ENCODE data around the gene KRT34.
"Not testable (repeated sequence)": the region's sequence is repeated elsewhere in the genome, so short reads cannot be mapped to it uniquely, and the experiment has no call there.

The KRT34 gene

GRCh38 chr17:41393826-41394225 is 11.7 kb upstream of the KRT34 start:
- H3K36me3 Mint-ChIP-seq, result no peaks in the 10 kb centered on the region
- no peak overlapping the region for H3K27ac Mint-ChIP-seq
- no peaks in the 10 kb centered on the region for H3K9me3 Mint-ChIP-seq
- no peak for DNase-seq (ENCODE audit: low spot score in 2 of 2)
- H3K4me1 Mint-ChIP-seq, result no peaks in the 10 kb centered on the region
- no peak overlapping the region for H3K4me3 Mint-ChIP-seq
- ATAC-seq, result no peak

- no peaks in the 10 kb centered on the region for H3K9me3 Mint-ChIP-seq
- no peak overlapping the region for H3K4me3 Mint-ChIP-seq
- no peak overlapping the region for H3K27ac Mint-ChIP-seq
- ATAC-seq (no peak), DNase-seq (ENCODE audit: low spot score in 2 of 2) (no peak)
- no peaks in the 10 kb centered on the region for H3K36me3 Mint-ChIP-seq
- H3K4me1 Mint-ChIP-seq, result no peaks in the 10 kb centered on the region
Measured at GRCh38 chr17:41393294-41393693, 11.2 kb upstream of the KRT34 start.

- Mint-ChIP-seq H3K27ac (no peak overlapping the region), H3K36me3 (no peaks in the 10 kb centered on the region), H3K4me3 (no peak overlapping the region), H3K9me3 (no peaks in the 10 kb centered on the region), H3K4me1 (no peaks in the 10 kb centered on the region)
- ATAC-seq (no peak), DNase-seq (ENCODE audit: low spot score in 2 of 2) (no peak)
Measured at GRCh38 chr17:41392278-41392677, 10.2 kb upstream of the KRT34 start.

GRCh38 chr17:41391535-41391934 is 9.4 kb upstream of the KRT34 start:
- Mint-ChIP-seq H3K27ac (no peak overlapping the region), H3K36me3 (no peaks in the 10 kb centered on the region), H3K4me3 (no peak overlapping the region), H3K9me3 (peaks cover 2% of the 10 kb centered on the region), H3K4me1 (no peaks in the 10 kb centered on the region)
- DNase-seq (ENCODE audit: low spot score in 2 of 2) (no peak), ATAC-seq (no peak)

- ATAC-seq (no peak), DNase-seq (ENCODE audit: low spot score in 2 of 2) (no peak)
- H3K36me3 Mint-ChIP-seq, result no peaks in the 10 kb centered on the region
- H3K9me3 Mint-ChIP-seq, result peaks cover 6% of the 10 kb centered on the region
- no peak overlapping the region for H3K27ac Mint-ChIP-seq
- no peaks in the 10 kb centered on the region for H3K4me1 Mint-ChIP-seq
- H3K4me3 Mint-ChIP-seq, result no peak overlapping the region
Measured at GRCh38 chr17:41390411-41390938, 8.4 kb upstream of the KRT34 start.

- H3K36me3 Mint-ChIP-seq, result no peaks in the 10 kb centered on the region
- H3K27ac Mint-ChIP-seq, result no peak overlapping the region
- ATAC-seq, result no peak
- DNase-seq (ENCODE audit: low spot score in 2 of 2), result no peak
- no peaks in the 10 kb centered on the region for H3K4me1 Mint-ChIP-seq
- H3K9me3 Mint-ChIP-seq, result peaks cover 6% of the 10 kb centered on the region
- H3K4me3 Mint-ChIP-seq, result no peak overlapping the region
Measured at GRCh38 chr17:41387670-41388069, 5.6 kb upstream of the KRT34 start.

- H3K4me3 Mint-ChIP-seq, result no peak overlapping the region
- H3K4me1 Mint-ChIP-seq, result no peaks in the 10 kb centered on the region
- DNase-seq (ENCODE audit: low spot score in 2 of 2) (no peak), ATAC-seq (no peak)
- no peak overlapping the region for H3K27ac Mint-ChIP-seq
- H3K36me3 Mint-ChIP-seq, result no peaks in the 10 kb centered on the region
- H3K9me3 Mint-ChIP-seq, result peaks cover 6% of the 10 kb centered on the region
Measured at GRCh38 chr17:41386227-41386626, 4.1 kb upstream of the KRT34 start.

GRCh38 chr17:41383690-41384089 is 1.6 kb upstream of the KRT34 start:
- no peak overlapping the region for H3K4me3 Mint-ChIP-seq
- H3K27ac Mint-ChIP-seq, result no peak overlapping the region
- no peaks in the 10 kb centered on the region for H3K36me3 Mint-ChIP-seq
- ATAC-seq (no peak), DNase-seq (ENCODE audit: low spot score in 2 of 2) (no peak)
- H3K9me3 Mint-ChIP-seq, result peaks cover 6% of the 10 kb centered on the region
- H3K4me1 Mint-ChIP-seq, result no peaks in the 10 kb centered on the region

- H3K36me3 Mint-ChIP-seq, result no peaks in the 10 kb centered on the region
- DNase-seq (ENCODE audit: low spot score in 2 of 2) (no peak), ATAC-seq (no peak)
- H3K4me1 Mint-ChIP-seq, result no peaks in the 10 kb centered on the region
- no peak overlapping the region for H3K27ac Mint-ChIP-seq
- no peak overlapping the region for H3K4me3 Mint-ChIP-seq
- H3K9me3 Mint-ChIP-seq, result peaks cover 6% of the 10 kb centered on the region
Measured at GRCh38 chr17:41382394-41382793, 288 bp upstream of the KRT34 start.

- not testable (repeated sequence) for H3K27ac Mint-ChIP-seq; H3K36me3 Mint-ChIP-seq; H3K9me3 Mint-ChIP-seq; ATAC-seq; DNase-seq (ENCODE audit: low spot score in 2 of 2); H3K4me1 Mint-ChIP-seq; H3K4me3 Mint-ChIP-seq
Measured at GRCh38 chr17:41380091-41380490, 2.0 kb downstream of the KRT34 start.

- no peaks in the 10 kb centered on the region for H3K36me3 Mint-ChIP-seq
- H3K4me3 Mint-ChIP-seq, result no peak overlapping the region
- DNase-seq (ENCODE audit: low spot score in 2 of 2) (no peak), ATAC-seq (no peak)
- peaks cover 5% of the 10 kb centered on the region for H3K9me3 Mint-ChIP-seq
- H3K4me1 Mint-ChIP-seq, result no peaks in the 10 kb centered on the region
- H3K27ac Mint-ChIP-seq, result no peak overlapping the region
Measured at GRCh38 chr17:41377546-41377945, 4.6 kb downstream of the KRT34 start.

- Mint-ChIP-seq H3K27ac (no peak within 1 kb of the TSS), H3K36me3 (no peaks in the 10 kb centered on the region), H3K4me1 (no peaks in the 10 kb centered on the region), H3K9me3 (peaks cover 3% of the 10 kb centered on the region), H3K4me3 (no peak within 1 kb of the TSS)
- no peak for ATAC-seq
- DNase-seq (ENCODE audit: low spot score in 2 of 2), result no peak
Measured at GRCh38 chr17:41369713-41370112, 12.4 kb downstream of the KRT34 start, which contains the start of gene KRT33B. Gene KRT33B (minus strand): TSS chr17:41369813. CDS start chr17:41369750, 63 bp downstream.

- no peak overlapping the region for H3K27ac Mint-ChIP-seq
- ATAC-seq, result no peak
- no peaks in the 10 kb centered on the region for H3K4me1 Mint-ChIP-seq
- no peaks in the 10 kb centered on the region for H3K9me3 Mint-ChIP-seq
- no peaks in the 10 kb centered on the region for H3K36me3 Mint-ChIP-seq
- no peak overlapping the region for H3K4me3 Mint-ChIP-seq
- no peak for DNase-seq (ENCODE audit: low spot score in 2 of 2)
Measured at GRCh38 chr17:41369023-41369422, 13.1 kb downstream of the KRT34 start.

- H3K9me3 Mint-ChIP-seq, result no peaks in the 10 kb centered on the region
- ATAC-seq (no peak), DNase-seq (ENCODE audit: low spot score in 2 of 2) (no peak)
- no peak overlapping the region for H3K4me3 Mint-ChIP-seq
- no peaks in the 10 kb centered on the region for H3K36me3 Mint-ChIP-seq
- no peak overlapping the region for H3K27ac Mint-ChIP-seq
- H3K4me1 Mint-ChIP-seq, result no peaks in the 10 kb centered on the region
Measured at GRCh38 chr17:41367426-41368075, 14.6 kb downstream of the KRT34 start.

- no peak for ATAC-seq
- H3K36me3 Mint-ChIP-seq, result no peaks in the 10 kb centered on the region
- H3K27ac Mint-ChIP-seq, result no peak overlapping the region
- no peaks in the 10 kb centered on the region for H3K9me3 Mint-ChIP-seq
- DNase-seq (ENCODE audit: low spot score in 2 of 2), result no peak
- no peaks in the 10 kb centered on the region for H3K4me1 Mint-ChIP-seq
- no peak overlapping the region for H3K4me3 Mint-ChIP-seq
Measured at GRCh38 chr17:41366070-41366469, 16.0 kb downstream of the KRT34 start.

GRCh38 chr17:41363881-41364280 is 18.2 kb downstream of the KRT34 start:
- no peaks in the 10 kb centered on the region for H3K36me3 Mint-ChIP-seq
- H3K27ac Mint-ChIP-seq, result no peak overlapping the region
- DNase-seq (ENCODE audit: low spot score in 2 of 2) (no peak), ATAC-seq (no peak)
- no peaks in the 10 kb centered on the region for H3K4me1 Mint-ChIP-seq
- no peak overlapping the region for H3K4me3 Mint-ChIP-seq
- no peaks in the 10 kb centered on the region for H3K9me3 Mint-ChIP-seq
